ENCODE results near the gene BTBD9. TPM values are rescaled to one million over a fixed set of nuclear protein-coding genes. Genes with fewer than 3 reads are reported as not detected.

Gene BTBD9
- total and polyA plus RNA-seq, 4 experiments from 2014 or later = 5.2 to 40.4 (median 32.3) TPM

GRCh38 chr6:38375937-38376336 lies 263.8 kb downstream of the BTBD9 start:
- Mint-ChIP-seq H3K4me1 (peaks cover 0 to 5% (median 2%) of the 10 kb centered on the region in 4 donors), H3K27ac (peak overlapping the region in 1 of 7 donors; percentile 54), H3K27me3 (no peaks in the 10 kb centered on the region), H3K36me3 (no peaks in the 10 kb centered on the region), H3K4me3 (no peak overlapping the region), H3K9me3 (no peaks in the 10 kb centered on the region)
- CTCF ChIA-PET (ENCODE audit: partially characterized antibody) = no interaction called here
- intact Hi-C loops (cut with micrococcal nuclease) = no loop called here
- H3K27me3 ChIP-seq (ENCODE audit: insufficient read depth, low read length) = no peaks in the 10 kb centered on the region
- no peak overlapping the region for H3K27ac ChIP-seq (ENCODE audit: low read depth, low read length)
- H3K4me1 ChIP-seq (ENCODE audit: insufficient read depth, low read length) = no peaks in the 10 kb centered on the region
- no peak for DNase-seq
- no peaks in the 10 kb centered on the region for H3K9me3 ChIP-seq (ENCODE audit: control insufficient read depth in 1 of 2, low read length in 2 of 2)
- no peaks in the 10 kb centered on the region for H3K36me3 ChIP-seq (ENCODE audit: insufficient read depth, low read length)
- H3K4me3 ChIP-seq (ENCODE audit: low read length in 2 of 2) = no peak overlapping the region
- POLR2A ChIA-PET (ENCODE audit: partially characterized antibody) = no interaction called here

- Histone ChIP-seq H3K4me3 (ENCODE audit: low read length in 2 of 2) (no peak overlapping the region), H3K36me3 (ENCODE audit: insufficient read depth, low read length) (no peaks in the 10 kb centered on the region), H3K4me1 (ENCODE audit: insufficient read depth, low read length) (no peaks in the 10 kb centered on the region), H3K27ac (ENCODE audit: low read depth, low read length) (no peak overlapping the region), H3K27me3 (ENCODE audit: insufficient read depth, low read length) (no peaks in the 10 kb centered on the region), H3K9me3 (ENCODE audit: control insufficient read depth in 1 of 2, low read length in 2 of 2) (no peaks in the 10 kb centered on the region)
- Mint-ChIP-seq H3K27ac (no peak overlapping the region), H3K4me1 (peaks cover 0 to 5% (median 2%) of the 10 kb centered on the region in 4 donors), H3K36me3 (no peaks in the 10 kb centered on the region), H3K27me3 (no peaks in the 10 kb centered on the region), H3K4me3 (no peak overlapping the region), H3K9me3 (no peaks in the 10 kb centered on the region)
- ChIA-PET CTCF (ENCODE audit: partially characterized antibody) (no interaction called here), POLR2A (ENCODE audit: partially characterized antibody) (no interaction called here)
- DNase-seq = no peak
- intact Hi-C loops (cut with micrococcal nuclease) = no loop called here
Observed at GRCh38 chr6:38375341-38375740, 264.4 kb downstream of the BTBD9 start.

DNA sequence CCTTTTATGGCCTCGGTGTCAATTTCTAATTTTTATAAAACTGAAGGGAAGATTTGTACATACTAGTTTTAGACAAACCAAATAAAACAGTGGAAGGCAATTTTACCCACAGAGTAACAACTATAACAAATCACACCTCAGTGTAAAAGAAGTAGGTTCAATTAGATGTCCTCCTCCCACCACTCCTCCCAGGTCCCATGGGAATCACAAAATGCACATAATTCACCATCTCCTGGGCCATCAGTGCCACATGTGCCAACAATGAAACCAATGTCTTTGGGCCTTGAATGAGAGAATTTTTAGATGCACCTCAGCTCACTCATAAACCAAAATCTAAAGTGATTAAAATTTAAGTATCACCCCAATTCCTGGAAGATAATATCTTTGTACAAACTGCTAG lies 267.8 kb downstream of the BTBD9 start:
- H3K4me1 Mint-ChIP-seq = peaks cover 4 to 6% (median 6%) of the 10 kb centered on the region in 4 donors
- H3K4me3 Mint-ChIP-seq = no peak overlapping the region
- ChIA-PET POLR2A (ENCODE audit: partially characterized antibody) (no interaction called here), CTCF (ENCODE audit: partially characterized antibody) (no interaction called here)
- no peaks in the 10 kb centered on the region for H3K27me3 Mint-ChIP-seq
- no peak for DNase-seq
- H3K36me3 Mint-ChIP-seq = peaks cover 0 to 6% of the 10 kb centered on the region in 2 donors
- Histone ChIP-seq H3K4me3 (ENCODE audit: low read length in 2 of 2) (no peak overlapping the region), H3K9me3 (ENCODE audit: control insufficient read depth in 1 of 2, low read length in 2 of 2) (no peaks in the 10 kb centered on the region), H3K36me3 (ENCODE audit: insufficient read depth, low read length) (no peaks in the 10 kb centered on the region), H3K27me3 (ENCODE audit: insufficient read depth, low read length) (no peaks in the 10 kb centered on the region), H3K27ac (ENCODE audit: low read depth, low read length) (no peak overlapping the region), H3K4me1 (ENCODE audit: insufficient read depth, low read length) (no peaks in the 10 kb centered on the region)
- intact Hi-C loops (cut with micrococcal nuclease) = no loop called here
- no peak overlapping the region for H3K27ac Mint-ChIP-seq
- no peaks in the 10 kb centered on the region for H3K9me3 Mint-ChIP-seq

- peaks cover 3 to 6% (median 6%) of the 10 kb centered on the region in 4 donors for H3K4me1 Mint-ChIP-seq
- Histone ChIP-seq H3K36me3 (ENCODE audit: insufficient read depth, low read length) (no peaks in the 10 kb centered on the region), H3K4me3 (ENCODE audit: low read length in 2 of 2) (no peak overlapping the region), H3K4me1 (ENCODE audit: insufficient read depth, low read length) (no peaks in the 10 kb centered on the region), H3K27me3 (ENCODE audit: insufficient read depth, low read length) (no peaks in the 10 kb centered on the region), H3K9me3 (ENCODE audit: control insufficient read depth in 1 of 2, low read length in 2 of 2) (no peaks in the 10 kb centered on the region), H3K27ac (ENCODE audit: low read depth, low read length) (no peak overlapping the region)
- H3K4me3 Mint-ChIP-seq = no peak overlapping the region
- intact Hi-C loops (cut with micrococcal nuclease) = no loop called here
- POLR2A ChIA-PET (ENCODE audit: partially characterized antibody) = no interaction called here
- H3K9me3 Mint-ChIP-seq = no peaks in the 10 kb centered on the region
- H3K27me3 Mint-ChIP-seq = no peaks in the 10 kb centered on the region
- CTCF ChIA-PET (ENCODE audit: partially characterized antibody) = no interaction called here
- peaks cover 2 to 6% of the 10 kb centered on the region in 2 donors for H3K36me3 Mint-ChIP-seq
- H3K27ac Mint-ChIP-seq = no peak overlapping the region
- no peak for DNase-seq
Observed at GRCh38 chr6:38370653-38371601, 268.8 kb downstream of the BTBD9 start.

- peaks cover 1 to 6% (median 6%) of the 10 kb centered on the region in 4 donors for H3K4me1 Mint-ChIP-seq
- intact Hi-C loops (cut with micrococcal nuclease) = no loop called here
- no peaks in the 10 kb centered on the region for H3K27me3 Mint-ChIP-seq
- no peaks in the 10 kb centered on the region for H3K9me3 Mint-ChIP-seq
- H3K4me3 ChIP-seq (ENCODE audit: low read length in 2 of 2) = no peak overlapping the region
- ChIA-PET POLR2A (ENCODE audit: partially characterized antibody) (no interaction called here), CTCF (ENCODE audit: partially characterized antibody) (no interaction called here)
- no peak for DNase-seq
- H3K36me3 ChIP-seq (ENCODE audit: insufficient read depth, low read length) = no peaks in the 10 kb centered on the region
- no peaks in the 10 kb centered on the region for H3K9me3 ChIP-seq (ENCODE audit: control insufficient read depth in 1 of 2, low read length in 2 of 2)
- no peak overlapping the region for H3K27ac Mint-ChIP-seq
- no peak overlapping the region for H3K4me3 Mint-ChIP-seq
- no peaks in the 10 kb centered on the region for H3K27me3 ChIP-seq (ENCODE audit: insufficient read depth, low read length)
- no peak overlapping the region for H3K27ac ChIP-seq (ENCODE audit: low read depth, low read length)
- peaks cover 2 to 10% of the 10 kb centered on the region in 2 donors for H3K36me3 Mint-ChIP-seq
- H3K4me1 ChIP-seq (ENCODE audit: insufficient read depth, low read length) = no peaks in the 10 kb centered on the region
Observed at GRCh38 chr6:38367231-38367630, 272.5 kb downstream of the BTBD9 start.

GRCh38 chr6:38366234-38366633 lies 273.5 kb downstream of the BTBD9 start:
- ChIA-PET POLR2A (ENCODE audit: partially characterized antibody) (no interaction called here), CTCF (ENCODE audit: partially characterized antibody) (no interaction called here)
- Mint-ChIP-seq H3K9me3 (no peaks in the 10 kb centered on the region), H3K4me1 (peaks cover 3 to 6% (median 4%) of the 10 kb centered on the region in 4 donors), H3K4me3 (no peak overlapping the region), H3K27me3 (no peaks in the 10 kb centered on the region), H3K27ac (peak overlapping the region in 1 of 7 donors; percentile 9), H3K36me3 (peaks cover 2 to 10% of the 10 kb centered on the region in 2 donors)
- Histone ChIP-seq H3K4me1 (ENCODE audit: insufficient read depth, low read length) (no peaks in the 10 kb centered on the region), H3K4me3 (ENCODE audit: low read length in 2 of 2) (no peak overlapping the region), H3K9me3 (ENCODE audit: control insufficient read depth in 1 of 2, low read length in 2 of 2) (no peaks in the 10 kb centered on the region), H3K27ac (ENCODE audit: low read depth, low read length) (no peak overlapping the region), H3K36me3 (ENCODE audit: insufficient read depth, low read length) (no peaks in the 10 kb centered on the region), H3K27me3 (ENCODE audit: insufficient read depth, low read length) (no peaks in the 10 kb centered on the region)
- intact Hi-C loops (cut with micrococcal nuclease) = no loop called here
- no peak for DNase-seq

GRCh38 chr6:38364775-38365174 lies 275.0 kb downstream of the BTBD9 start:
- intact Hi-C loops (cut with micrococcal nuclease) = no loop called here
- Histone ChIP-seq H3K9me3 (ENCODE audit: control insufficient read depth in 1 of 2, low read length in 2 of 2) (no peaks in the 10 kb centered on the region), H3K27ac (ENCODE audit: low read depth, low read length) (no peak overlapping the region), H3K27me3 (ENCODE audit: insufficient read depth, low read length) (no peaks in the 10 kb centered on the region), H3K4me3 (ENCODE audit: low read length in 2 of 2) (no peak overlapping the region), H3K4me1 (ENCODE audit: insufficient read depth, low read length) (no peaks in the 10 kb centered on the region), H3K36me3 (ENCODE audit: insufficient read depth, low read length) (no peaks in the 10 kb centered on the region)
- peaks cover 2 to 10% of the 10 kb centered on the region in 2 donors for H3K36me3 Mint-ChIP-seq
- CTCF ChIA-PET (ENCODE audit: partially characterized antibody) = no interaction called here
- POLR2A ChIA-PET (ENCODE audit: partially characterized antibody) = no interaction called here
- no peaks in the 10 kb centered on the region for H3K9me3 Mint-ChIP-seq
- peaks cover 3 to 8% (median 5%) of the 10 kb centered on the region in 4 donors for H3K4me1 Mint-ChIP-seq
- H3K4me3 Mint-ChIP-seq = no peak overlapping the region
- H3K27me3 Mint-ChIP-seq = no peaks in the 10 kb centered on the region
- DNase-seq = no peak
- H3K27ac Mint-ChIP-seq = no peak overlapping the region

Data from CD4-positive, alpha-beta memory T cell (primary cell).